AG09319 (cell line): Measurements from ENCODE around the gene TRIM62.
"Not testable (repeated sequence)": the region's sequence is repeated elsewhere in the genome, so short reads cannot be mapped to it uniquely, and the experiment has no call there.

Experiments used
- DNase-seq: peaks from one replicate; pipeline ENCODE4 v3.0.0-alpha.2; 2010; ENCODE audit warnings: low read depth; ENCODE audit errors: extremely low read depth
- TF ChIP-seq, protein P1 (sequence below): IDR thresholded peaks from 2 replicates; pipeline ENCODE4 v1.5.1; 2011; ENCODE audit warnings: low read depth, mild to moderate bottlenecking, inconsistent platforms, low read length, moderate library complexity

TRIM62 gene

DNA sequence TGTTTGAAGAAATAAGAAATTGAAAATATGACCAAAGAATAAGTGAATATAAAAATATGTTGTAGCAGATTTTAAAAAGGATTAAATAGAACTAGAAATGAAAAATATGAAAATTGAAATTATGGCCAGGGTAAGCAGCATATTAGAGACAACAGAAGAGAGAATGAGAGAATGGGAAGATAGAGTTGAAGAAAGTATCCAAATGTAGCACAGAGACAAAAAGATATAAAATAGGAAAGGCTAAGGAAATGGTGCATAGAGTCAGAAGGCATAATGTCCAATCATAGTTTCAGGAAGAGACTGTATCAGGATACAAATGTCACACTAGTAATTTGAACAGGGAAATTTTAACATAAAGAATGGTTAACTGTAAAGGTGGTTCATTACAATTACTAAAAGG lies 71.4 kb downstream of the TRIM62 start:
- TF ChIP-seq, protein P1, sequence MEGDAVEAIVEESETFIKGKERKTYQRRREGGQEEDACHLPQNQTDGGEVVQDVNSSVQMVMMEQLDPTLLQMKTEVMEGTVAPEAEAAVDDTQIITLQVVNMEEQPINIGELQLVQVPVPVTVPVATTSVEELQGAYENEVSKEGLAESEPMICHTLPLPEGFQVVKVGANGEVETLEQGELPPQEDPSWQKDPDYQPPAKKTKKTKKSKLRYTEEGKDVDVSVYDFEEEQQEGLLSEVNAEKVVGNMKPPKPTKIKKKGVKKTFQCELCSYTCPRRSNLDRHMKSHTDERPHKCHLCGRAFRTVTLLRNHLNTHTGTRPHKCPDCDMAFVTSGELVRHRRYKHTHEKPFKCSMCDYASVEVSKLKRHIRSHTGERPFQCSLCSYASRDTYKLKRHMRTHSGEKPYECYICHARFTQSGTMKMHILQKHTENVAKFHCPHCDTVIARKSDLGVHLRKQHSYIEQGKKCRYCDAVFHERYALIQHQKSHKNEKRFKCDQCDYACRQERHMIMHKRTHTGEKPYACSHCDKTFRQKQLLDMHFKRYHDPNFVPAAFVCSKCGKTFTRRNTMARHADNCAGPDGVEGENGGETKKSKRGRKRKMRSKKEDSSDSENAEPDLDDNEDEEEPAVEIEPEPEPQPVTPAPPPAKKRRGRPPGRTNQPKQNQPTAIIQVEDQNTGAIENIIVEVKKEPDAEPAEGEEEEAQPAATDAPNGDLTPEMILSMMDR: no peak
- no peak for DNase-seq

DNA sequence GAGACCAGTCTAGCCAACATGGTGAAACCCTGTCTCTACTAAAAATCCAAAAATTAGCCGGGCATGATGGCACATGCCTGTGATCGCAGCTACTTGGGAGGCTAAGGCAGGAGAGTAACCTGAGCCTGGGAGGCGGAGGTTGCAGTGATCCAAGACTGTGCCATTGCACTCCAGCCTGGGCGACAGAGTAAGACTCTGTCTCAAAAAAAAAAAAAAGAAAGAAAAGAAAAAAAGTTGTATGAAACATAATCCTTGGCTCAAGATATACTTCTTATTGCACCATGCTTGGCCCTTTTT lies 81.8 kb downstream of the TRIM62 start:
- not testable (repeated sequence) for DNase-seq

DNA sequence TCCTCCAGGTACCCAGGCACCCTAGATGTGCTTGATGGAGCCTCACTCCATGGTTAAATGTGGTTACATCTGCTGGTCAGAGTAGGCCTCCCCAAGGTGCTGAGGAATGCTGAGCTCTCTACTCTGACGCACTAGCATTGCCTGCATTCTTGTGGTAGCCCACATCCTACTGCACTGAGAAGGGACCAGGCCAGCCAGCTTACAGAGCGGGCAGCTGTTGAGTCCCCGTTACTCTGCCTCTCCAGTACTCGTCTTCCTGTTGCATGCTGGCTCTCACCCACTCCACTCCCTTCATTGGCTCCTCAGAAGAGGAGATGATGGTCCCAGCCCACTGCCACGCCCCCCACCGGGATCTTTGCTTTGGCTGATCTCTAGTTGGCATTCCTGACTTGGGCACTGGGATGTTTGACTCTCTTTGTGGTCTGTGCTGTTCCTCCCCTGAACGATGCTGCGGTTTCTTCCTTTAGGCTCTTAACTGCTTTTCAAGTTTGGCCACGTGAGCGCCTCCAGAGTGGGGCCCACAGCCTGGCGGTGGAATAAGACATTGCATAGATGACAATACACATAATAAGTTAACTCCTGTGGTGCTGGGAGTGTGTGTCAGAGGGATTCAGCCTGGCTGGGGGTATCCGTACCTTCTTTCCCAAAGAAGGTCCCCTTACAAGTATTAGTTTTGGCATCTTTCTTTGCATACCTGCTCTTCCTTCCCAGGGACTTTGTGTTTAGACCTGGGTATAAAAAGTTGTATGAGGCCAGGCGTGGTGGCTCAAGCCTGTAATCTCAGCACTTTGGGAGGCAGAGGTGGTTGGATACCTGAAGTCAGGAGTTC lies 82.3 kb downstream of the TRIM62 start:
- TF ChIP-seq, protein P1: peak; percentile 57
- DNase-seq: peak; percentile 100

DNA sequence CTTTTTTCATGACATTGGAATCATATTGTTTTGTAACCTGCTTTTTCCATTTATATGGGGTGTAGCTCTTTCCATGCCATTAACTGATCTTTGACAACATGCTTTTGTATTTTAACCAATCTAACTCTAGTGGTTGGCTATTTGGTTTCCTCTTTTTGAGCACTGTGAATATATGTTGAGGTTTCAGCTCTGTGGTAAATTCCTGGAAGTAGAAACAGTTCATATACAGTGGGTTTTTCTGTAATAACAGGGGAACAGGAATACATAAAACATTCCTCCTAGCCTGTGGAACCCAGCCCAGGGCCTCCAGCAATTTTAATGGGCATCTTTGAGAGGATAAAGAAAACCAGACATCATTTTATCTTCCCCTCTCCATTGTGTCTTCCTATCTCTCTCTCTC lies 83.5 kb downstream of the TRIM62 start:
- TF ChIP-seq, protein P1: no peak
- DNase-seq: no peak

DNA sequence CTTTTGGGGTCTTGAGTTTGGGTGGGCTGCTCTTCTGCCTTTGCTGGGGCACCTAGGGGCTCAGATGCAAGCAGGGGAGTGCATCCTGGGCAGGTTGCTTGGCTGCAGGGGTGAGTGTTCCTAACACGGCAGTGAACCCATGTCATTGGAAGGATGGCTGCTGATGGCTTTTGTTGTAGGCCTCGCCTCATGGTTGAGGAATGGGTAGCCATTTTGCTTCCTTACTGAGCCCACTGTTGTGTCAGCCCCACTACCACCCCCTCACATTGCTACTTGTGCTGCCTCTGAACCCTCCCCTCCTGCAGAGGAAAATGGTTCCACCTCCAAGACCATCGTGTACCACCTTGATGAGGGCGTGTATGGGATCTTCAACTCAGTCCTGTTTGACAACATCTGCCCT lies 84.1 kb downstream of the TRIM62 start:
- DNase-seq: no peak

DNA sequence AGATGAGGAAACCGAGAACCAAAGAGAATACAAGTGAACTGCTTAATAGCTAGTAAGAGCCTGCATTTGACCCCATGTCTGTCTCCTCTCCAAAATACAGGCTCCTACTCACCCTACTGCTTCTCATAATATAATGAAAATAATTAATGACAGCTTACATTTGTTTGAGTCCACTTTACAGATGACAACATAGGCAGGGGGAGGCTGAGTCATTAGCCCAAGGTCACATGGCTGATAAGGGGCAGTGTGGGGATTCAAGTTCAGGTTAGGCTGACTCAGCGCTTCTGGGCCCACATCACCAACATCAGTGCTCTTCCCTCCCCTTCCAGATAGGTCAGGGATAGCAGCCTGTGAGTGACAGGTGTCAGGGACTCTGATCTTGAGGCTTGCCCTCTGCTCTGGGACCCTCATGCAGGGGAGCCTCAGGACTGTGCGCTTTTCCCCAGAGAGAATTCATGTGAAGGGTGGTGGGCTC lies 84.7 kb downstream of the TRIM62 start:
- TF ChIP-seq, protein P1: no peak
- DNase-seq: no peak

More for the DNA sequence above, 84.1 kb downstream of the TRIM62 start:
- TF ChIP-seq, protein P1: no peak

DNA sequence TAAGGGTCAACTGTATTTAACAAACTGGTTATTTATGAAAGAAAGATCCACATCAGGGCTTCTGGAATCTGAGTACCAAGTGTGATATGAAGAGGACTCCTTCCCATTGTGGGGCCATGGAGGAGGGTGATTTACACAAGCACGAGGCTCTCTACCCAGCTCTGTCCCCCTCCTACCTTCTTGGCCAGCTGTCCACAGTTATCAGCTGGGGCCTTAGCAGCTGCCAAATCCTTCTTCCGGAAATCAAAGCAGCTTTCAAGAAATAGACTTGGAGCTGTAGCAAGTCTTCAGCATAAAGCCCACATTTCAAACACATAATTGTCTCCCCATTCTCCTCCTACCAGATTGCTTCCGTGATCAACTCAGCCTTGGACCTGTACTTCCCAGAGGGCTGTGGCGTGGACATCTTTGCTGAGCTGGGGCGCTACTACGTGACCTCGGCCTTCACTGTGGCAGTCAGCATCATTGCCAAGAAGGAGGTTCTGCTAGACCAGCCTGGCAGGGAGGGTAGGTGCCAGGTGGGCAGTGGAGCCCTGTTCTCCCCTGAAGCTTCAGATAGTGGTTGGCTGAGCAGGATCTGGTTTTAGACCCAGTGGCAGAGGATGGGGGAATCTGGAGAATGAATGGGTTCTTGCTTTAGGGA lies 85.4 kb downstream of the TRIM62 start:
- DNase-seq: no peak
- TF ChIP-seq, protein P1: no peak
